22Rv1 (cell line): ENCODE data around the gene FIGNL2.

Source experiments
- H3K27ac ChIP-seq: fragments of 450-650 bp; 2 replicates; pipeline ENCODE4 v1.5.1; 2017
- CTCF ChIP-seq: fragments of 450-650 bp; IDR thresholded peaks from 2 replicates; pipeline ENCODE4 v1.5.1; 2017; ENCODE audit warnings: mild to moderate bottlenecking
- ZFX ChIP-seq: fragments of 450-650 bp; IDR thresholded peaks from 2 replicates; pipeline ENCODE4 v1.6.1; 2017; ENCODE audit warnings: antibody characterized with exemption, borderline replicate concordance

The FIGNL2 gene

GRCh38 chr12:51788876-51789275 is 59.6 kb downstream of the FIGNL2 start:
- TF ChIP-seq ZFX (no peak), CTCF (no peak)
- H3K27ac ChIP-seq: no peak overlapping the region

DNA sequence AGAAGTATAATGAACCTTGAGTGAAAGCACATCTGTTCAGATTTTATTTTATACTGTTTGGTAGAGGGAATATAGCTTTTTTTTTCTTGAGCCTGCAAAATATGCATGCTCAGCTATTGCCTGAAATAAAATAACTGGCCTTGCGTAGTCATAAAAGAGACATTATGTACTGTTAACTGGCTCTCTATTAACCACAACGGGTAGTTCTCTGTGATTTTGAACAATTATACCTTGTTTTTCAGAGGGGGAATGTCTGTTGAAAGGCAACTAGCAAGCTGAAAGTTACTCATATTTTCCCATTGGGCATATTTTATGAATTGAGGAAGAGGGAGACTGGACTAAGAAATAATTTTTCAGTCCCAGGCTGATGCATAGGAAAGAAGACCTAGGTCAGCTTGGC is 62.6 kb downstream of the FIGNL2 start:
- no peak overlapping the region for H3K27ac ChIP-seq
- TF ChIP-seq ZFX (no peak), CTCF (no peak)

- TF ChIP-seq CTCF (no peak), ZFX (no peak)
- H3K27ac ChIP-seq: no peak overlapping the region
Observed at GRCh38 chr12:51784688-51785087, 63.8 kb downstream of the FIGNL2 start.

GRCh38 chr12:51779876-51780275 is 68.6 kb downstream of the FIGNL2 start:
- no peak for TF ChIP-seq CTCF
- TF ChIP-seq ZFX: no peak
- H3K27ac ChIP-seq: no peak overlapping the region

DNA sequence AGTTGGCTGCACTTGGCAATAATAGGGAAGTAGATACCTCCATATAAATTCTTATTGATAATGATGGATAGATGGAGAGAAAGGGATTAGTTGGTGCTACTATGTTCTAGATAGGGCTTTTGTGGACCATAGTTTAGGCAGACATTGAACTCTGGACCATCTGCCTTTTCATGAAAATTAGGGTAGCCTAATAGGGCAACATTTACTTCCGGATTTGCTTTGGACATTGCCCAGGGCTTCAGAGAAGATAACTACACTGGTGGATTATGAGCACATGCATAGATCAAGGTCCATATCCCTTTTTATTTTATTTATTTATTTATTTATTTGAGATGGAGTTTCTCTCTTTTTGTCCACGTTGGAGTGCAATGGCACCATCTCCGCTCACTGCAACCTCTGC is 70.5 kb downstream of the FIGNL2 start:
- no peak for TF ChIP-seq ZFX
- TF ChIP-seq CTCF: no peak
- no peak overlapping the region for H3K27ac ChIP-seq

DNA sequence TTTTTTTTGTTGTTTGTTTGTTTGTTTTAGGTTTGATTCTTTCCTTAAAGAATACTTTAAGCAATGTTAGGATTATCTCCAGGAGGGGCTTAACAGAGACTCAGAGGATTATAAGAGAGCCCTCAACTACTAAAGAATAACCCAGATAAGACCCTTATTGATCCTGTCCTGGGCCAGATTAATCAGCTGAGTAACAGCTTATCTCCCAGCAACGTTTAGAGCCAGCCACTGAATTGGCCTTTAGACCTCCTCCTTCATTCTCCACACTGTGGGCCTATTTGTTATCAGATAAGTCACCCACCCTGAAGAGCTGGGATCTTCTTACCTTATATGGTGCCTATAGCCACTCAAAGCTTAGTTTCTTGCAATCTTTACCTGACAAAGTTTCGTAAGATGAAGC is 71.1 kb downstream of the FIGNL2 start:
- no peak overlapping the region for H3K27ac ChIP-seq

DNA sequence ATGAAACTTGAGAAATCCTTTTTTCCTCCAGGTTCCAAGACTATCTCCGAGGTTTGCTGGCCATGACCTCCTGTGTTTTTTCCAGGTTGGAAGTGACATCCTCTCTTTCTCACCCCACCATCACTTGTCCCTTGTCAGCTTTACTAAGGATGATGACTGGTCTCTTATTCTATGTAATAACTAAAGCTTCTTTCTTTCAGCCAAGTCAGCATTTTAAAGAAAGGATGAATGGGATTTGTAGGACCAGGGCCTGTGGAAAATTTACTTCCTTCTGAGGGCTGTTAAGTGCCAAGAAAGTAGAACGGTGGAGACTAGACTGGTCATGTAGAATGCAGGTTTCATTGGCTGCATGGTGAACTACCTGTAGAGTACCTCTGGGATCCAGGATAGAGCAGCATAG is 73.6 kb downstream of the FIGNL2 start:
- H3K27ac ChIP-seq: no peak overlapping the region
- TF ChIP-seq ZFX (no peak), CTCF (no peak)

More for the DNA sequence above, 71.1 kb downstream of the FIGNL2 start:
- TF ChIP-seq ZFX: no peak

GRCh38 chr12:51773145-51773869 is 75.2 kb downstream of the FIGNL2 start:
- no peak overlapping the region for H3K27ac ChIP-seq
- TF ChIP-seq ZFX (no peak), CTCF (no peak)
